Endothelial cell of umbilical vein (primary cell): ENCODE measurements around the gene IL3. TPM values are rescaled to one million over a fixed set of nuclear protein-coding genes. Genes with fewer than 3 reads are reported as not detected.

Experiments
- BruUV-seq: library from RNA; stranded (reverse); fragments of 400-500 nt; replicated peaks from 2 replicates; lab custom pipeline; 2021; lab: Mats Ljungman, UMichigan
- CTCF ChIA-PET: fragments of 300-600, 350-600 bp; sonication (Branson Sonifier 250); formaldehyde crosslinking; loops from one replicate; lab custom pipeline; 2021; ENCODE audit warnings: antibody characterized with exemption, inconsistent platforms; lab: Charles Lee
- POLR2A ChIA-PET: fragments of 300-600, 350-600 bp; sonication (Branson Sonifier 250); formaldehyde crosslinking; loops from one replicate; lab custom pipeline; 2021; ENCODE audit warnings: antibody characterized with exemption, inconsistent platforms; lab: Charles Lee
- DNase-seq: peaks from one replicate; pipeline ENCODE4 v3.0.0-alpha.2; 2011; ENCODE audit warnings: low read depth, low spot score
- FAIRE-seq: peaks from 2 replicates; lab custom pipeline; 2011; peaks lifted over from hg19 to GRCh38; lab: Jason Lieb, UNC
- H2AFZ ChIP-seq: 2 replicates; pipeline ENCODE4 v1.6.0; 2012; ENCODE audit warnings: low read depth, low read length, control low read depth, inconsistent platforms
- H3K27ac ChIP-seq: 2 replicates; pipeline ENCODE4 v1.5.1; 2011; ENCODE audit warnings: low read depth, mild to moderate bottlenecking, control low read depth, low read length, moderate library complexity; ENCODE audit not compliant: insufficient read depth
- H3K27me3 ChIP-seq, 2 experiments: 2 replicates each; pipeline versions ENCODE4 v1.6.0 to v1.6.1; 2011; ENCODE audit warnings: low read length in 2 of 2, mixed read lengths in 1 of 2; ENCODE audit not compliant: control insufficient read depth in 2 of 2, insufficient read depth in 2 of 2
- H3K36me3 ChIP-seq, 2 experiments: 2 replicates in 1 of 2; 3 replicates in 1 of 2; pipeline ENCODE4 v1.5.1; 2011; ENCODE audit warnings: low read length in 2 of 2, mild to moderate bottlenecking in 1 of 2, moderate library complexity in 1 of 2; ENCODE audit not compliant: control insufficient read depth in 2 of 2, insufficient read depth in 2 of 2; ENCODE audit errors: extremely low read depth in 1 of 2
- H3K4me1 ChIP-seq: 3 replicates; pipeline ENCODE4 v1.5.1; 2011; ENCODE audit warnings: mild to moderate bottlenecking, low read length; ENCODE audit not compliant: control insufficient read depth, insufficient read depth; ENCODE audit errors: extremely low read depth
- H3K4me2 ChIP-seq: 2 replicates; pipeline ENCODE4 v1.6.1; 2011; ENCODE audit warnings: low read length, control low read depth, mixed read lengths; ENCODE audit not compliant: insufficient read depth
- H3K4me3 ChIP-seq, 3 experiments: fragments of 200-600 bp in 1 of 3; sonication (generic), shearing (Covaris generic) in 1 of 3; replicated peaks in 1 of 3; 2 replicates each; pipeline ENCODE4 v1.5.1; 2011 to 2016; ENCODE audit warnings: control low read depth in 3 of 3, low read length in 3 of 3, mild to moderate bottlenecking in 2 of 3, inconsistent platforms in 1 of 3, low read depth in 1 of 3, moderate library complexity in 1 of 3; ENCODE audit not compliant: insufficient read depth in 1 of 3
- H3K79me2 ChIP-seq: 2 replicates; pipeline ENCODE4 v1.6.0; 2012; ENCODE audit warnings: low read length, inconsistent platforms; ENCODE audit not compliant: control insufficient read depth, insufficient read depth
- H3K9ac ChIP-seq: replicated peaks from 2 replicates; pipeline ENCODE3; 2011; ENCODE audit warnings: low read length, control low read depth; ENCODE audit not compliant: insufficient read depth; ENCODE audit errors: extremely low read depth
- H3K9me1 ChIP-seq: replicated peaks from 3 replicates; pipeline ENCODE4 v1.6.0; 2011; ENCODE audit warnings: mild to moderate bottlenecking, low read length; ENCODE audit not compliant: control insufficient read depth, insufficient read depth; ENCODE audit errors: extremely low read depth
- H3K9me3 ChIP-seq: replicated peaks from 2 replicates; pipeline ENCODE4 v1.5.1; 2012; ENCODE audit warnings: low read length, inconsistent platforms; ENCODE audit not compliant: control insufficient read depth, insufficient read depth
- H4K20me1 ChIP-seq: replicated peaks from 2 replicates; pipeline ENCODE3; 2011; ENCODE audit warnings: mild to moderate bottlenecking, low read length; ENCODE audit not compliant: control insufficient read depth, insufficient read depth; ENCODE audit errors: extremely low read depth
- EZH2 ChIP-seq: IDR thresholded peaks from 2 replicates; pipeline ENCODE4 v1.6.1; 2012; ENCODE audit warnings: borderline replicate concordance, low read depth, mild to moderate bottlenecking, moderate library complexity, low read length, inconsistent platforms; ENCODE audit not compliant: severe bottlenecking
- FOS ChIP-seq: IDR thresholded peaks from 2 replicates; pipeline ENCODE4 v1.6.1; 2011; ENCODE audit warnings: mild to moderate bottlenecking, low read length, moderate library complexity, borderline replicate concordance; ENCODE audit not compliant: insufficient read depth
- GATA2 ChIP-seq: IDR thresholded peaks from 2 replicates; pipeline ENCODE4 v1.7.0; 2011; ENCODE audit warnings: low read depth, mild to moderate bottlenecking, moderate library complexity, mixed read lengths, low read length; ENCODE audit not compliant: insufficient read length, insufficient read depth
- JUN ChIP-seq: IDR thresholded peaks from 2 replicates; pipeline ENCODE4 v1.6.1; 2011; ENCODE audit warnings: borderline replicate concordance, low read depth; ENCODE audit not compliant: insufficient read length, insufficient read depth
- MYC ChIP-seq: IDR thresholded peaks from one replicate; pipeline ENCODE4 v1.6.1; 2011; ENCODE audit warnings: mild to moderate bottlenecking, low read depth, low read length
- POLR2A ChIP-seq: IDR thresholded peaks from 2 replicates; pipeline ENCODE4 v1.6.1; 2012; ENCODE audit warnings: low read depth, mild to moderate bottlenecking, control low read depth, low read length
- POLR2AphosphoS5 ChIP-seq: IDR thresholded peaks from 2 replicates; pipeline ENCODE4 v1.6.1; 2012; ENCODE audit warnings: low read depth, mild to moderate bottlenecking, control low read depth, low read length, moderate library complexity; ENCODE audit not compliant: insufficient read depth
- dilution Hi-C: fragments of 300-500 bp; cut with MboI; formaldehyde crosslinking; loops from one replicate; pipeline ENCODE4 v1.15.0; 2019; ENCODE audit warnings: low sequenced_read_pairs; ENCODE audit not compliant: extremely low pct_ligation_motif_present
- intact Hi-C: fragments of 100-400 bp; cut with micrococcal nuclease; formaldehyde crosslinking; loops from one replicate; pipeline ENCODE4 v1.10.0; 2022
- polyA plus RNA-seq, 4 experiments: library from polyadenylated mRNA; depleted of rRNA in 3 of 4; stranded (reverse) in 3 of 4; unstranded in 1 of 4; fragments of >200 nt; gene quantifications; 2 replicates each; pipeline versions ENCODE4 v1.2.1 to v1.2.3, GENCODE V29; 2011 to 2012; ENCODE audit warnings: missing spikeins in 1 of 4
- total RNA-seq: library from RNA; stranded (reverse); gene quantifications from 2 replicates; pipeline ENCODE4 v1.2.3, GENCODE V29; 2021
- TF ChIP-seq, protein P1 (sequence below): IDR thresholded peaks from 2 replicates; pipeline ENCODE4 v1.6.1; 2011; ENCODE audit not compliant: insufficient read depth, insufficient read length
- TF ChIP-seq, protein P2 (sequence below), 2 donors: IDR thresholded peaks; 1 replicate in 1 of 2; 2 replicates in 1 of 2; pipeline ENCODE4 v1.5.1; 2011; ENCODE audit warnings: low read length in 2 of 2, mild to moderate bottlenecking in 2 of 2, moderate library complexity in 2 of 2, control low read depth in 1 of 2, inconsistent platforms in 1 of 2, low read depth in 1 of 2; ENCODE audit not compliant: insufficient read depth in 1 of 2; ENCODE audit errors: extremely low read depth in 1 of 2

Gene IL3
- total and polyA plus RNA-seq, 2 donors (not counting 3 experiments of a cell fraction or from before 2014, with no cell fraction given) = not detected

DNA sequence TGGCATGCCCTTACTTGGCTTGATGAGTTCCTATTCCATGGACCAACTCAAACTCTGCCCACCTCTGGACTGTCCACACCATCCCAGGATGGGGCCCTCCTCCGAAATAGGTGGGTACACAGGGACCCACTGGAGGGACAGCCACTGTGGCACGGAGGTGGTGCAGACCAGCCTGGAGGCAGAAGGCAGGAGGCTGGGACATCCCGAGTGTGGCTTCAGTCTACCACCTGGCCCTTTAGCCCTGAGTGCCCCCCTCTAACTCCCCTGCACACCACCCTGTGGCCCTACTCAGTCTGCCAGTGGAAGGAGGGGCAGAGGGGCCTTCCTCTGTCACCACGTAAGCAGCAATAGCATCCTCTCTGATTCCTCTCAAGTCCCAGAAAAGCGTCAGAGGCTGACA is 3.7 kb downstream of the IL3 start:
- TF ChIP-seq, protein P1, sequence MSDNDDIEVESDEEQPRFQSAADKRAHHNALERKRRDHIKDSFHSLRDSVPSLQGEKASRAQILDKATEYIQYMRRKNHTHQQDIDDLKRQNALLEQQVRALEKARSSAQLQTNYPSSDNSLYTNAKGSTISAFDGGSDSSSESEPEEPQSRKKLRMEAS = no peak
- TF ChIP-seq POLR2A = no peak
- TF ChIP-seq POLR2AphosphoS5 = no peak
- no peak for TF ChIP-seq GATA2
- no peak for TF ChIP-seq EZH2
- no peak for TF ChIP-seq FOS
- TF ChIP-seq JUN = no peak
- TF ChIP-seq, protein P2, sequence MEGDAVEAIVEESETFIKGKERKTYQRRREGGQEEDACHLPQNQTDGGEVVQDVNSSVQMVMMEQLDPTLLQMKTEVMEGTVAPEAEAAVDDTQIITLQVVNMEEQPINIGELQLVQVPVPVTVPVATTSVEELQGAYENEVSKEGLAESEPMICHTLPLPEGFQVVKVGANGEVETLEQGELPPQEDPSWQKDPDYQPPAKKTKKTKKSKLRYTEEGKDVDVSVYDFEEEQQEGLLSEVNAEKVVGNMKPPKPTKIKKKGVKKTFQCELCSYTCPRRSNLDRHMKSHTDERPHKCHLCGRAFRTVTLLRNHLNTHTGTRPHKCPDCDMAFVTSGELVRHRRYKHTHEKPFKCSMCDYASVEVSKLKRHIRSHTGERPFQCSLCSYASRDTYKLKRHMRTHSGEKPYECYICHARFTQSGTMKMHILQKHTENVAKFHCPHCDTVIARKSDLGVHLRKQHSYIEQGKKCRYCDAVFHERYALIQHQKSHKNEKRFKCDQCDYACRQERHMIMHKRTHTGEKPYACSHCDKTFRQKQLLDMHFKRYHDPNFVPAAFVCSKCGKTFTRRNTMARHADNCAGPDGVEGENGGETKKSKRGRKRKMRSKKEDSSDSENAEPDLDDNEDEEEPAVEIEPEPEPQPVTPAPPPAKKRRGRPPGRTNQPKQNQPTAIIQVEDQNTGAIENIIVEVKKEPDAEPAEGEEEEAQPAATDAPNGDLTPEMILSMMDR (IDR thresholded peaks at IDR 0.05; ENCODE audit: extremely low read depth in 1 of 2, insufficient read depth in 1 of 2, low read depth in 1 of 2, low read length in 2 of 2) = no peak
- no peak for TF ChIP-seq MYC
- no peaks in the 10 kb centered on the region for H3K9me3 ChIP-seq
- ChIA-PET CTCF (interaction anchor here (1.0 to 3.7 kb wide), 10 partner anchors 9 to 254 kb away, joined by 3 to 32 read pairs (median 8); partner anchors contain the start of genes CSF2 and P4HA2), POLR2A (no interaction called here)
- no peaks in the 10 kb centered on the region for H3K27me3 ChIP-seq
- H3K27ac ChIP-seq = no peak overlapping the region
- H3K36me3 ChIP-seq = no peaks in the 10 kb centered on the region
- H3K4me3 ChIP-seq = no peak overlapping the region
- no TSS peak for BruUV-seq
- dilution Hi-C loops (no loop called here), intact Hi-C loops (loop anchor here (1.0 to 5.0 kb wide), 6 partner anchors 39 to 433 kb away; partner anchors contain the start of gene P4HA2)
- H3K9ac ChIP-seq = no peak overlapping the region
- no peak overlapping the region for H2AFZ ChIP-seq
- H3K79me2 ChIP-seq = no peaks in the 10 kb centered on the region
- DNase-seq = no peak
- H4K20me1 ChIP-seq = no peaks in the 10 kb centered on the region
- no peaks in the 10 kb centered on the region for H3K4me1 ChIP-seq
- H3K9me1 ChIP-seq = no peaks in the 10 kb centered on the region
- FAIRE-seq = no peak
- H3K4me2 ChIP-seq = no peak overlapping the region
